Liver (tissue), 9 donors: ENCODE measurements around the gene MTO1. TPM values are rescaled to one million over a fixed set of nuclear protein-coding genes. Genes with fewer than 3 reads are reported as not detected.

Experiments used
- DNase-seq: peaks from one replicate; pipeline ENCODE4 v3.0.0-alpha.2; 2017; ENCODE audit warnings: low spot score
- H3K27ac ChIP-seq, 2 donors: one replicate each; pipeline ENCODE4 v1.7.0; 2013; ENCODE audit warnings: inconsistent platforms in 2 of 2, low read length in 2 of 2, control low read depth in 1 of 2, low read depth in 1 of 2, mild to moderate bottlenecking in 1 of 2
- H3K27me3 ChIP-seq, 4 donors: one replicate each; pipeline versions ENCODE4 v1.6.1 to v1.7.0; 2013; ENCODE audit warnings: low read length in 3 of 4, inconsistent platforms in 1 of 4, mild to moderate bottlenecking in 1 of 4, moderate library complexity in 1 of 4; ENCODE audit not compliant: control insufficient read depth in 4 of 4, insufficient read depth in 4 of 4
- H3K36me3 ChIP-seq, 4 donors: one replicate each; pipeline versions ENCODE4 v1.6.1 to v1.7.0; 2013; ENCODE audit warnings: low read length in 3 of 4, mild to moderate bottlenecking in 3 of 4, low read depth in 1 of 4, moderate library complexity in 1 of 4; ENCODE audit not compliant: control insufficient read depth in 4 of 4, insufficient read depth in 3 of 4
- H3K4me1 ChIP-seq, 4 donors: one replicate each; pipeline versions ENCODE4 v1.6.1 to v1.7.0; 2013; ENCODE audit warnings: low read length in 3 of 4, mild to moderate bottlenecking in 3 of 4, moderate library complexity in 1 of 4; ENCODE audit not compliant: control insufficient read depth in 4 of 4, insufficient read depth in 4 of 4
- H3K4me3 ChIP-seq, 3 donors: one replicate each; pipeline versions ENCODE4 v1.6.1 to v1.7.0; 2013; ENCODE audit warnings: low read length in 3 of 3, control low read depth in 1 of 3, low read depth in 1 of 3, mild to moderate bottlenecking in 1 of 3
- H3K9ac ChIP-seq, 2 donors: one replicate each; pipeline ENCODE4 v1.7.0; 2013; ENCODE audit warnings: low read length in 2 of 2, mild to moderate bottlenecking in 2 of 2, moderate library complexity in 2 of 2, control low read depth in 1 of 2, low read depth in 1 of 2
- H3K9me3 ChIP-seq, 4 donors: one replicate each; pipeline versions ENCODE4 v1.6.1 to v1.7.0; 2013; ENCODE audit warnings: low read length in 3 of 4; ENCODE audit not compliant: control insufficient read depth in 4 of 4
- ATF3 ChIP-seq: IDR thresholded peaks from 2 replicates; pipeline ENCODE4 v1.6.1; 2016; ENCODE audit warnings: antibody characterized with exemption
- CTCF ChIP-seq: fragments of 150-350 bp; IDR thresholded peaks from 2 replicates; pipeline ENCODE4 v1.5.1; 2017; ENCODE audit warnings: improper control_type of control experiment, low read depth, low read length; ENCODE audit not compliant: missing input control
- EGR1 ChIP-seq, 2 donors: IDR thresholded peaks; 2 replicates each; pipeline ENCODE4 v1.6.1; 2016 to 2018; ENCODE audit warnings: antibody characterized with exemption in 2 of 2, low read depth in 2 of 2
- FOXA1 ChIP-seq: IDR thresholded peaks from 2 replicates; pipeline ENCODE4 v1.6.1; 2016; ENCODE audit warnings: antibody characterized with exemption
- FOXA2 ChIP-seq: IDR thresholded peaks from 2 replicates; pipeline ENCODE4 v1.6.1; 2016; ENCODE audit warnings: antibody characterized with exemption
- GABPA ChIP-seq, 2 donors: IDR thresholded peaks in 1 of 2; conservative IDR thresholded peaks in 1 of 2; 2 replicates each; pipeline ENCODE4 v1.6.1; 2016; ENCODE audit warnings: antibody characterized with exemption in 2 of 2, mild to moderate bottlenecking in 1 of 2, moderate library complexity in 1 of 2
- HNF4A ChIP-seq, 2 donors: conservative IDR thresholded peaks; 2 replicates each; pipeline ENCODE4 v1.6.1; 2016; ENCODE audit warnings: antibody characterized with exemption in 2 of 2, mild to moderate bottlenecking in 2 of 2
- HNF4G ChIP-seq: IDR thresholded peaks from 2 replicates; pipeline ENCODE4 v1.6.1; 2016; ENCODE audit warnings: antibody characterized with exemption
- JUND ChIP-seq, 2 donors: IDR thresholded peaks; 2 replicates each; pipeline ENCODE4 v1.6.1; 2016; ENCODE audit warnings: antibody characterized with exemption in 2 of 2
- MAX ChIP-seq: IDR thresholded peaks from 2 replicates; pipeline ENCODE4 v1.6.1; 2016; ENCODE audit warnings: antibody characterized with exemption
- NR2F2 ChIP-seq: IDR thresholded peaks from 2 replicates; pipeline ENCODE4 v1.6.1; 2016; ENCODE audit warnings: antibody characterized with exemption
- RAD21 ChIP-seq, 2 donors: IDR thresholded peaks; 2 replicates each; pipeline ENCODE4 v1.6.1; 2016; ENCODE audit warnings: antibody characterized with exemption in 2 of 2, mild to moderate bottlenecking in 2 of 2
- REST ChIP-seq: IDR thresholded peaks from 2 replicates; pipeline ENCODE4 v1.6.1; 2016; ENCODE audit warnings: antibody characterized with exemption, mild to moderate bottlenecking
- RXRA ChIP-seq, 2 donors: IDR thresholded peaks; 2 replicates each; pipeline ENCODE4 v1.6.1; 2017 to 2018; ENCODE audit warnings: antibody characterized with exemption in 2 of 2, mild to moderate bottlenecking in 1 of 2
- SP1 ChIP-seq: IDR thresholded peaks from 2 replicates; pipeline ENCODE4 v1.6.1; 2018; ENCODE audit warnings: antibody characterized with exemption, mild to moderate bottlenecking
- TAF1 ChIP-seq: conservative IDR thresholded peaks from 2 replicates; pipeline ENCODE4 v1.6.1; 2016; ENCODE audit warnings: antibody characterized with exemption, mild to moderate bottlenecking
- YY1 ChIP-seq: IDR thresholded peaks from 2 replicates; pipeline ENCODE4 v1.6.1; 2016; ENCODE audit warnings: antibody characterized with exemption, mild to moderate bottlenecking
- ZBTB33 ChIP-seq: IDR thresholded peaks from 2 replicates; pipeline ENCODE4 v1.6.1; 2016; ENCODE audit warnings: antibody characterized with exemption
- WGBS: extraction: QIAGEN DNeasy Blood & Tissue Kit; methylation state at CpG from one replicate; pipeline ENCODE4 v1.1.7; 2013; 5-methylcytosine and 5-hydroxymethylcytosine counted together
- polyA plus RNA-seq, 2 donors: library from polyadenylated mRNA; stranded (reverse) in 1 of 2; unstranded in 1 of 2; fragments of 200-250 nt in 1 of 2; fragments of >200 nt in 1 of 2; fragmentation: Nextera tagmentation in 1 of 2; extraction: Ambion mirVana in 1 of 2; gene quantifications; one replicate each; pipeline versions ENCODE4 v1.2.1 to v1.2.3, GENCODE V29; 2013 to 2015
- total RNA-seq, 2 donors: library from RNA; depleted of rRNA; stranded (reverse); fragments of >200 nt; gene quantifications; one replicate each; pipeline ENCODE4 v1.2.3, GENCODE V29; 2014
- donor health status: healthy.
- donor health status: healthy.
- donor health status: healthy.
- donor health status: healthy.
- donor health status: healthy.

The MTO1 gene
- total RNA-seq, result 10 to 100 TPM; 22.9 to 64.4 TPM
- polyA plus RNA-seq, result 10 to 100 TPM; 12.9 to 18.2 TPM

- Histone ChIP-seq H3K27ac (peak within 1 kb of the TSS; percentile 98 to 99), H3K9me3 (no peaks in the 10 kb centered on the region), H3K4me3 (peak within 1 kb of the TSS; percentile 59 to 98 (median 90)), H3K27me3 (no peaks in the 10 kb centered on the region), H3K9ac (peak within 1 kb of the TSS; percentile 86 to 99), H3K36me3 (peaks cover 0 to 8% (median 6%) of the 10 kb centered on the region in 4 donors), H3K4me1 (peaks cover 2 to 13% (median 5%) of the 10 kb centered on the region in 4 donors)
- TF ChIP-seq MAX, result peak; percentile 35
- no peak for TF ChIP-seq CTCF
- TF ChIP-seq FOXA2, result no peak
- no peak for TF ChIP-seq NR2F2
- TF ChIP-seq SP1, result peak; percentile 21
- no peak for TF ChIP-seq ATF3
- TF ChIP-seq HNF4G, result no peak
- TF ChIP-seq RAD21 (IDR thresholded peaks at IDR 0.05), result peak in 1 of 2 donors; percentile 24
- no peak for TF ChIP-seq REST
- peak; percentile 24 to 32 for TF ChIP-seq EGR1 (IDR thresholded peaks at IDR 0.05; ENCODE audit: low read depth in 2 of 2)
- no peak for TF ChIP-seq FOXA1
- TF ChIP-seq YY1, result peak; percentile 99
- TF ChIP-seq ZBTB33, result no peak
- TF ChIP-seq HNF4A (conservative IDR thresholded peaks at IDR 0.05), result peak; percentile 41 to 42
- no peak for TF ChIP-seq JUND (IDR thresholded peaks at IDR 0.05)
- no peak for TF ChIP-seq RXRA (IDR thresholded peaks at IDR 0.05)
- TF ChIP-seq TAF1, result peak; percentile 91
- peak in 1 of 2 donors; percentile 25 for TF ChIP-seq GABPA (IDR thresholded peaks at IDR 0.05 in 1 of 2, conservative IDR thresholded peaks at IDR 0.05 in 1 of 2)
- peak; percentile 82 for DNase-seq
- under 1% methylated on average over 55 of the region's 55 CpGs for WGBS
These were observed at the start of gene MTO1 for GRCh38 chr6:73461537-73462350. MTO1 (plus strand) TSS chr6:73461737; CDS start chr6:73461855, 118 bp downstream.
